Tibial artery (tissue), 4 donors: Measurements from ENCODE around the gene ROBO4.
A peak's percentile ranks its signal among the peaks of the same experiment; 100 is the strongest.

Source experiments
- DNase-seq, 2 donors: peaks; one replicate each; pipeline ENCODE4 v3.0.0-alpha.2; 2019
- H3K27ac ChIP-seq, 2 donors: fragments of 200-600 bp; sonication (generic) in 1 of 2; 1 replicate in 1 of 2; 2 replicates in 1 of 2; pipeline ENCODE4 v1.5.1; 2018 to 2019; ENCODE audit warnings: mild to moderate bottlenecking in 1 of 2
- H3K27me3 ChIP-seq, 2 donors: fragments of 200-600 bp; sonication (generic) in 1 of 2; one replicate each; pipeline versions ENCODE4 v1.5.1 to v1.6.0; 2016 to 2019
- H3K36me3 ChIP-seq, 3 donors: fragments of 200-600 bp; sonication (generic) in 2 of 3; one replicate each; pipeline ENCODE4 v1.5.1; 2016 to 2019; ENCODE audit warnings: mild to moderate bottlenecking in 2 of 3
- H3K4me1 ChIP-seq, 4 donors: fragments of 200-600 bp; sonication (generic) in 2 of 4; 1 replicate in 3 of 4; 2 replicates in 1 of 4; pipeline ENCODE4 v1.5.1; 2016 to 2019
- H3K4me3 ChIP-seq, 2 donors: fragments of 200-600 bp; sonication (generic) in 1 of 2; 1 replicate in 1 of 2; 2 replicates in 1 of 2; pipeline ENCODE4 v1.5.1; 2018 to 2019; ENCODE audit warnings: mild to moderate bottlenecking in 2 of 2
- H3K9me3 ChIP-seq, 3 donors: fragments of 200-600 bp; sonication (generic) in 1 of 3; one replicate each; pipeline ENCODE4 v1.5.1; 2016 to 2019
- intact Hi-C: fragments of 100-400 bp; cut with DNase I; formaldehyde crosslinking; loops from one replicate; pipeline ENCODE4 v1.15.0; 2023; ENCODE audit warnings: low total_unique reads
- TF ChIP-seq, protein P1 (sequence below), 2 experiments: fragments of 200-600 bp in 1 of 2; fragments of 450-650 bp in 1 of 2; IDR thresholded peaks; one replicate each; pipeline ENCODE4 v1.5.1; 2017 to 2019; ENCODE audit warnings: antibody characterized with exemption in 2 of 2, mild to moderate bottlenecking in 1 of 2, moderate library complexity in 1 of 2

ROBO4 gene

DNA sequence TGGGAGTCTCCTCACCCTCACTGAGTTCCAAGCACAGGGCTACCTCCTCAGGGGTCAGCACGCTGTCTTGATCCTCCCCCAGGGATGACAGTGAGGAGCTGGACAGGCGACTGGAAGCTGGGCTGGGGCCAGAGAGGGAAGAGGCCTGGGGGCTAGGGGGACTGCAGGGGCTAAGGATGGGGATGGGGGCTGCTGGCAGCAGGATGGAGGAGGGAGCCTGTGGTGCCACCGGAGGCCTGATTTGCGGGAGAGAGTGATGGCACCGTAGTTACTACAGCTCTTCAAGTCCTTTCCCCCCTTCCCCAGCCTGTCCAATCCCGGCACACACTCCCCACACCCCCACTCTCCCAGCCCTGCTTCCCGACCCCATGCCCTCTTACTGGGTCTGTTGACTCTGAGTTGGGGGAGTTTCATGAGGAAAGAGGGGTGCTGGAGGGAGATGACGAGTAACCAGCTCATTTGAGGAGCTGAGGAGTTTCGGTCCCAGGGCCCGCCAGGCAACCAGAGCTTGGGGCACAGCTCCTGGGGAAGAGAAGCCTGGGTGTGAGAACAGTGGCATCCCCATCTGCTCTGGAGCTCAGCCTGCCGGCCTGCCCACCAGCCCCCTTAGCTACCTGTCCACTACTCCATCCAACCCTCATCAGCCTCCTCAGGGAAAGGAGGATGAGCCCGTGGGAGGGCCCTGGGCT lies 10.5 kb downstream of the ROBO4 start:
- peaks cover 0 to 16% (median 5%) of the 10 kb centered on the region in 4 donors for H3K4me1 ChIP-seq
- intact Hi-C loops = no loop called here
- DNase-seq = peak in 1 of 2 donors; percentile 63

DNA sequence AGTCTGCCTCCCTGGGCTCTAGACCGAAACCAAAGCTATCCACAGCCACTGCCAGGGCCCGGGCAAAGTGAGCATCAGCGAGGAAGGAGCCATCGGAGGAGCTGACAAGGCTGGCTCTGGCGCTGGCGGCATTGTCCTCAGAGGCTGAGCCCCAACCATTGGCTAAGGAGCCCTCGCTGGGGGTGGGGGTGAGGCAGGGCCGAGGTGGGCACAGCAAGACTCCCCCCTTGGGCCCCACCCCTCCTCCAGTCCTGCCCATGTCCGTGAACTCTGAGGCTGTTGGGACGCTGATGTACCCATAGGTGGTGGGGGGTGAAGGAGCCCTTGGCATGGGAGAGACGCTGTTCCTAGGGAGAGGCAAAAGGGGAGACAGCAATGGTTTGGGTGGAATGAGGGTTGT lies 11.2 kb downstream of the ROBO4 start:
- Histone ChIP-seq H3K4me1 (peaks cover 0 to 14% (median 3%) of the 10 kb centered on the region in 4 donors), H3K9me3 (no peaks in the 10 kb centered on the region), H3K27me3 (peaks cover 0 to 14% of the 10 kb centered on the region in 2 donors), H3K4me3 (no peak overlapping the region), H3K27ac (no peak overlapping the region), H3K36me3 (no peaks in the 10 kb centered on the region)
- intact Hi-C loops = no loop called here
- DNase-seq = peak in 1 of 2 donors; percentile 45
- TF ChIP-seq, protein P1, sequence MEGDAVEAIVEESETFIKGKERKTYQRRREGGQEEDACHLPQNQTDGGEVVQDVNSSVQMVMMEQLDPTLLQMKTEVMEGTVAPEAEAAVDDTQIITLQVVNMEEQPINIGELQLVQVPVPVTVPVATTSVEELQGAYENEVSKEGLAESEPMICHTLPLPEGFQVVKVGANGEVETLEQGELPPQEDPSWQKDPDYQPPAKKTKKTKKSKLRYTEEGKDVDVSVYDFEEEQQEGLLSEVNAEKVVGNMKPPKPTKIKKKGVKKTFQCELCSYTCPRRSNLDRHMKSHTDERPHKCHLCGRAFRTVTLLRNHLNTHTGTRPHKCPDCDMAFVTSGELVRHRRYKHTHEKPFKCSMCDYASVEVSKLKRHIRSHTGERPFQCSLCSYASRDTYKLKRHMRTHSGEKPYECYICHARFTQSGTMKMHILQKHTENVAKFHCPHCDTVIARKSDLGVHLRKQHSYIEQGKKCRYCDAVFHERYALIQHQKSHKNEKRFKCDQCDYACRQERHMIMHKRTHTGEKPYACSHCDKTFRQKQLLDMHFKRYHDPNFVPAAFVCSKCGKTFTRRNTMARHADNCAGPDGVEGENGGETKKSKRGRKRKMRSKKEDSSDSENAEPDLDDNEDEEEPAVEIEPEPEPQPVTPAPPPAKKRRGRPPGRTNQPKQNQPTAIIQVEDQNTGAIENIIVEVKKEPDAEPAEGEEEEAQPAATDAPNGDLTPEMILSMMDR (IDR thresholded peaks at IDR 0.05) = no peak

More for the DNA sequence above, 10.5 kb downstream of the ROBO4 start:
- Histone ChIP-seq H3K36me3 (no peaks in the 10 kb centered on the region), H3K27ac (no peak overlapping the region), H3K27me3 (peaks cover 0 to 14% of the 10 kb centered on the region in 2 donors), H3K9me3 (no peaks in the 10 kb centered on the region), H3K4me3 (no peak overlapping the region)
- TF ChIP-seq, protein P1 (IDR thresholded peaks at IDR 0.05) = no peak

DNA sequence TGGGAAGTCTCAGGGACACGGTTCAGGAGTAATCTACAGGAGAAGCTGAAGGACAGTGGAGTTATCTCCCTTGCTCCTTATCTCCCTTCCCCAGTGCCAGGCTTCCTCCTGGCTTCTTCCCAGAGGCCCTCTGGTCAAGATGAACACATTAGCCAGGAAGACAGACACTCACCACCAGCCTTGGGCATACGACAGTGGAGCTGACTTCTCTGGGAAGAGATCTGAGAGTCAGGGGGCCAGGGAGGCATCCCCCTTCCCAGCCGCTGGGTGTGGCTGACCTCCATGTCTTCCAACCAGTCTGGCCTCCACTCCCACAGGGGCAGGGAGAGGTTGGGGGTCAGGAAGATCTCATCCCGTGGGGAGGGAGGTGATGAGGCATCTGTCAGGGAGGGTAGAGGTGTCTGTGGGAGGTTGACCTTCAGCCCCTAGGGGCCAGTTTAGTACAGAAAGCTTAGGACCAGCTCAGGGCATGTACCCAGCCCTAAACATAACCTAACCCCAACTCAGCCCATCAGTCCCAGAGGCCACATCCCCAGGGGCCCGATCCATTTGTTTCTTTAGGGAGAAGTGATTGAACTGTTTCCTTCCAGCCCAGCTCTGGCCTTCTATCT lies 12.7 kb downstream of the ROBO4 start:
- H3K27me3 ChIP-seq = peaks cover 0 to 14% of the 10 kb centered on the region in 2 donors
- intact Hi-C loops = no loop called here
- H3K4me3 ChIP-seq = no peak overlapping the region
- TF ChIP-seq, protein P1 (IDR thresholded peaks at IDR 0.05) = no peak
- H3K27ac ChIP-seq = no peak overlapping the region
- no peaks in the 10 kb centered on the region for H3K36me3 ChIP-seq
- H3K4me1 ChIP-seq = peaks cover 0 to 5% (median 0%) of the 10 kb centered on the region in 4 donors
- peak in 1 of 2 donors; percentile 43 for DNase-seq
- H3K9me3 ChIP-seq = no peaks in the 10 kb centered on the region

DNA sequence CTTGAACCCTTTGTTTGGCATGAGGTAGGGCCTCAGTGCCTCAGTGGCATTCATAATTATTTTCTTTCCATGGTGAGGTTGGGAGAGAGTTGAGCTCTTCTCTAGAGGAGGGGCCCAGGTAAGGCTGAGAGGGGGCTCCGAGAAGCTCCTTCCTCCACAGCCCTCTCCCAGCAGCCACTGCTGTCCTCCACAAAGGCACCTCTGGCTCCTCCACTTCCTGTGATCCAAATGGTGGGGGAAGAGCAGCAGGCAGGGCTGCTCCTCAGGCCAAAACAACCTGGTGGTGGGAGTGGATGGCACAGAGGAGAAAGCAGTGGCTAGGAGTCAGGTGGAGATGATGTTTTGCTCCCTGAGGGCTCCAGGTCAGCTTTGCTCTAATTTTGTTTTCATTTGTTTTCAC lies 13.3 kb downstream of the ROBO4 start:
- DNase-seq = peak in 1 of 2 donors; percentile 54
- H3K36me3 ChIP-seq = no peaks in the 10 kb centered on the region
- TF ChIP-seq, protein P1 (IDR thresholded peaks at IDR 0.05) = no peak
- intact Hi-C loops = no loop called here
- H3K9me3 ChIP-seq = no peaks in the 10 kb centered on the region
- no peak overlapping the region for H3K27ac ChIP-seq
- peaks cover 0 to 5% (median 0%) of the 10 kb centered on the region in 4 donors for H3K4me1 ChIP-seq
- H3K27me3 ChIP-seq = peaks cover 0 to 14% of the 10 kb centered on the region in 2 donors
- no peak overlapping the region for H3K4me3 ChIP-seq

DNA sequence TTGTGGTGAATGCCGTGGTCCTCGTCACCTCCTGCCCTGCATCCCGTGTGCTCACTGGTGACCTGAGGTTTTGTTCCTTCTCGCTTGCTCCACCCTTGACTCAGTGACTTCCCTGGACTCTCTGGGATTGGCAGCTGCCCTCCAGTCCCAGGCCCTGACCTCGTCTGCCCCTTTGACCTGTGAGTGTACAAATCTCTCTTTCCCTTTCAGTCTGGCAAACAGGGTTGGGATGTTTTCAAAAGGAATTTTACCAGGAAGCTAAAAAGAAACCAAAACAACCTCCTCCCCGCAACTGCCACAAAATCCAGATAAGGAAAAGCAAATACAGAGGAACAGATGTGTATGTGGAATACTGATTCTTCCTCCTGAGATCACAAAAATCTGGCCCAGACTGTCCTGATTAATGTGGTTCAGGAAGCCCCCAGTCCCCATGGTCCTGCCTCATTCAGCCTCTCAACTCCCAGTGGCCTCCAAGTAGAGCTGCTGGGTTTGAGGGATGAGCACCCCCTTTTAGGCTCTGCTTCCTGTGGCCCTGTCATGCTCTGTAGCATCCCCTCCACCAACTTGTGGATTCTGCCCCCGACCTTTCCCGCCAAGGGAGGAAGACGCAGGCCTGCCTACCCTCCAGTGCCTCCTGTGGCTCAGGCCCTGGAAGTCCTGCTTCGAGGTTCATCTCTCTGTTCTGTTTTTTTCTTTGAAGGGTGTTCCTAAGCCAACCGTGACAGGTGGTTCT lies 15.2 kb downstream of the ROBO4 start:
- peaks cover 0 to 9% (median under 1%) of the 10 kb centered on the region in 4 donors for H3K4me1 ChIP-seq
- TF ChIP-seq, protein P1 (IDR thresholded peaks at IDR 0.05) = no peak
- H3K27me3 ChIP-seq = peaks cover 0 to 18% of the 10 kb centered on the region in 2 donors
- H3K9me3 ChIP-seq = no peaks in the 10 kb centered on the region
- no peaks in the 10 kb centered on the region for H3K36me3 ChIP-seq
- peak in 1 of 2 donors; percentile 68 for DNase-seq
- no peak overlapping the region for H3K4me3 ChIP-seq
- H3K27ac ChIP-seq = peak overlapping the region in 1 of 2 donors; percentile 41
- intact Hi-C loops = no loop called here
